ENCODE results near the gene CD163L1. TPM values are rescaled to one million over a fixed set of nuclear protein-coding genes. Genes with fewer than 3 reads are reported as not detected.

CD163L1 gene
- total RNA-seq, 2 donors from 2014 or later = under 0.01 to 1.6 TPM

- H3K27me3 ChIP-seq = no peaks in the 10 kb centered on the region
- H3K9me3 ChIP-seq = no peaks in the 10 kb centered on the region
- no peak for DNase-seq
- WGBS, 2 donors = 69 to 74% methylated on average over 5 of the region's 5 CpGs
- no peak overlapping the region for H3K4me3 ChIP-seq
- ATAC-seq = no peak
- H3K27ac ChIP-seq = no peak overlapping the region
- no peaks in the 10 kb centered on the region for H3K4me1 ChIP-seq
- intact Hi-C loops (cut with DNase I) = no loop called here
- TF ChIP-seq POLR2A (IDR thresholded peaks at IDR 0.05) (no peak), CTCF (IDR thresholded peaks at IDR 0.05) (no peak)
- no peaks in the 10 kb centered on the region for H3K36me3 ChIP-seq (replicated peaks in 1 of 2; ENCODE audit: insufficient read depth in 1 of 2, low read depth in 2 of 2)
These were observed 11.8 kb downstream of the CD163L1 start for GRCh38 chr12:7431993-7432685.

GRCh38 chr12:7411343-7411742 is 32.6 kb downstream of the CD163L1 start:
- ATAC-seq (no peak), DNase-seq (no peak)
- H3K9me3 ChIP-seq = no peaks in the 10 kb centered on the region
- H3K4me3 ChIP-seq = no peak overlapping the region
- 66 to 77% methylated on average over 2 of the region's 2 CpGs for whole genome bisulfite sequencing, 2 donors
- no peak for TF ChIP-seq POLR2A (IDR thresholded peaks at IDR 0.05)
- TF ChIP-seq CTCF (IDR thresholded peaks at IDR 0.05) = no peak
- H3K27ac ChIP-seq = no peak overlapping the region
- intact Hi-C loops (cut with DNase I) = no loop called here
- no peaks in the 10 kb centered on the region for H3K27me3 ChIP-seq
- no peaks in the 10 kb centered on the region for H3K36me3 ChIP-seq (replicated peaks in 1 of 2; ENCODE audit: insufficient read depth in 1 of 2, low read depth in 2 of 2)
- H3K4me1 ChIP-seq = no peaks in the 10 kb centered on the region

- TF ChIP-seq CTCF (IDR thresholded peaks at IDR 0.05) (no peak), POLR2A (IDR thresholded peaks at IDR 0.05) (no peak)
- H3K4me1 ChIP-seq = no peaks in the 10 kb centered on the region
- H3K36me3 ChIP-seq (replicated peaks in 1 of 2; ENCODE audit: insufficient read depth in 1 of 2, low read depth in 2 of 2) = no peaks in the 10 kb centered on the region
- H3K4me3 ChIP-seq = no peak overlapping the region
- DNase-seq (no peak), ATAC-seq (no peak)
- H3K27me3 ChIP-seq = no peaks in the 10 kb centered on the region
- no peak overlapping the region for H3K27ac ChIP-seq
- WGBS, 2 donors = 54 to 56% methylated on average over 2 of the region's 2 CpGs
- intact Hi-C loops (cut with DNase I) = no loop called here
- no peaks in the 10 kb centered on the region for H3K9me3 ChIP-seq
These were observed 39.7 kb downstream of the CD163L1 start for GRCh38 chr12:7404275-7404674.

GRCh38 chr12:7403466-7403865 is 40.5 kb downstream of the CD163L1 start:
- H3K4me3 ChIP-seq = no peak overlapping the region
- no peaks in the 10 kb centered on the region for H3K9me3 ChIP-seq
- no peaks in the 10 kb centered on the region for H3K36me3 ChIP-seq (replicated peaks in 1 of 2; ENCODE audit: insufficient read depth in 1 of 2, low read depth in 2 of 2)
- WGBS, 2 donors = 61 to 65% methylated on average over 7 of the region's 7 CpGs
- no peak for TF ChIP-seq POLR2A (IDR thresholded peaks at IDR 0.05)
- TF ChIP-seq CTCF (IDR thresholded peaks at IDR 0.05) = no peak
- ATAC-seq (no peak), DNase-seq (no peak)
- H3K27ac ChIP-seq = no peak overlapping the region
- intact Hi-C loops (cut with DNase I) = no loop called here
- H3K27me3 ChIP-seq = no peaks in the 10 kb centered on the region
- H3K4me1 ChIP-seq = no peaks in the 10 kb centered on the region

GRCh38 chr12:7399089-7399488 is 44.9 kb downstream of the CD163L1 start:
- no peak overlapping the region for H3K4me3 ChIP-seq
- no peaks in the 10 kb centered on the region for H3K4me1 ChIP-seq
- no peaks in the 10 kb centered on the region for H3K9me3 ChIP-seq
- H3K27ac ChIP-seq = no peak overlapping the region
- ATAC-seq = no peak
- 71 to 89% methylated on average over 1 of the region's 1 CpG for WGBS, 2 donors
- TF ChIP-seq POLR2A (IDR thresholded peaks at IDR 0.05) (no peak), CTCF (IDR thresholded peaks at IDR 0.05) (no peak)
- no peak for DNase-seq
- no peaks in the 10 kb centered on the region for H3K27me3 ChIP-seq
- intact Hi-C loops (cut with DNase I) = no loop called here
- H3K36me3 ChIP-seq (replicated peaks in 1 of 2; ENCODE audit: insufficient read depth in 1 of 2, low read depth in 2 of 2) = no peaks in the 10 kb centered on the region

Measured in body of pancreas (tissue), 4 donors.